Measurements from ENCODE around the gene ALKBH3.

DNA sequence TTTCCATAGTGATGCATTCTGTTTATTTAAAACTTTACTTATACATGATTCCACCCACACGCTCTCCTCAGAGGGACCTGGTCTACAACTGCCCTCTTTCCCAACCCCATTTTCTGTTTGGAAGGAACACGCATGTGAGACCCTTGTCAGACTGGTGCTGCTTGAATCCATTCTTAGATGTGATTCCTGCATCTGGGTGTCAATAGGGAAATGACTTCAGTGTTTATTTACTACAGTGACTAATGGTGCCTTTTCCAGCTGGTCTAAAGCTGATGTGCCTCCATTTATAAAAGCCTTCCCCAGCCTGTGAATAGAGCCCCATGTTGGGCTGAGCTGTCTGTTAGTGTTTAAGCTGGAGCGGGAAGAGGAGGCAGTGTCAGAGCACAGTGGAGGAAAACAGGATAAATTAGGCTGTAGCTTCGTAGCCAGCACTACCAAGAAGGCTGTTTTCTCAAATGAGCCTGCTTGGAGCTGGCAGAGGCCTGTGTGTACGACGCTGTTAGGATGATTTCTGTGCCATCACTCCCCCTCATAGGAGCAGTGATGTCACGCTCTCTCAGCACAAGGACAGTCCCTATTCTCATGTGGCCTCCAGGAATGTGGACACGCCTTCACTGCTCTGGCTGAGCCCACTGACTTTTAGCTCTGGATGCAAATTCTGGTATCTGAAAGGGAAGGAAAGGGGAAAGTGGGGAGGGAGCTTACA, 42.9 kb downstream of the ALKBH3 start:
- TF ChIP-seq, protein P1, sequence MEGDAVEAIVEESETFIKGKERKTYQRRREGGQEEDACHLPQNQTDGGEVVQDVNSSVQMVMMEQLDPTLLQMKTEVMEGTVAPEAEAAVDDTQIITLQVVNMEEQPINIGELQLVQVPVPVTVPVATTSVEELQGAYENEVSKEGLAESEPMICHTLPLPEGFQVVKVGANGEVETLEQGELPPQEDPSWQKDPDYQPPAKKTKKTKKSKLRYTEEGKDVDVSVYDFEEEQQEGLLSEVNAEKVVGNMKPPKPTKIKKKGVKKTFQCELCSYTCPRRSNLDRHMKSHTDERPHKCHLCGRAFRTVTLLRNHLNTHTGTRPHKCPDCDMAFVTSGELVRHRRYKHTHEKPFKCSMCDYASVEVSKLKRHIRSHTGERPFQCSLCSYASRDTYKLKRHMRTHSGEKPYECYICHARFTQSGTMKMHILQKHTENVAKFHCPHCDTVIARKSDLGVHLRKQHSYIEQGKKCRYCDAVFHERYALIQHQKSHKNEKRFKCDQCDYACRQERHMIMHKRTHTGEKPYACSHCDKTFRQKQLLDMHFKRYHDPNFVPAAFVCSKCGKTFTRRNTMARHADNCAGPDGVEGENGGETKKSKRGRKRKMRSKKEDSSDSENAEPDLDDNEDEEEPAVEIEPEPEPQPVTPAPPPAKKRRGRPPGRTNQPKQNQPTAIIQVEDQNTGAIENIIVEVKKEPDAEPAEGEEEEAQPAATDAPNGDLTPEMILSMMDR (IDR thresholded peaks at IDR 0.05): no peak
- no peak for TF ChIP-seq POLR2A (IDR thresholded peaks at IDR 0.05)
- peak in 1 of 4 donors; percentile 38 for TF ChIP-seq EP300 (IDR thresholded peaks at IDR 0.05)
- TF ChIP-seq POLR2AphosphoS5 (IDR thresholded peaks at IDR 0.05): peak; percentile 16 to 39

All from upper lobe of left lung (tissue), 4 donors.